Posterior vena cava (tissue), 2 donors: ENCODE measurements around the gene KIF6. TPM values are rescaled to one million over a fixed set of nuclear protein-coding genes. Genes with fewer than 3 reads are reported as not detected.
A peak's percentile ranks its signal among the peaks of the same experiment; 100 is the strongest.

Experiments
- DNase-seq: peaks from one replicate; pipeline ENCODE4 v3.0.0-alpha.2; 2020; ENCODE audit warnings: low spot score
- intact Hi-C, 2 donors: fragments of 100-400 bp; cut with DNase I; formaldehyde crosslinking; loops; one replicate each; pipeline versions ENCODE4 v1.14.1 to v1.14.2; 2022 to 2023
- total RNA-seq, 2 donors: library from RNA; stranded (reverse); fragmentation: NEBNext Ultra II Directional; extraction: Animal tissue kit (Norgen Biotek cat#: 25700); gene quantifications; one replicate each; pipeline ENCODE4 v1.2.1, GENCODE V29; 2021
- donor health status: DM: yes; HTN: yes; CAD: no.
- donor health status: DM: yes; HTN: yes; CAD: no.

KIF6 gene
- total RNA-seq, 2 donors from 2014 or later = 0.14 to 0.46 TPM

DNA sequence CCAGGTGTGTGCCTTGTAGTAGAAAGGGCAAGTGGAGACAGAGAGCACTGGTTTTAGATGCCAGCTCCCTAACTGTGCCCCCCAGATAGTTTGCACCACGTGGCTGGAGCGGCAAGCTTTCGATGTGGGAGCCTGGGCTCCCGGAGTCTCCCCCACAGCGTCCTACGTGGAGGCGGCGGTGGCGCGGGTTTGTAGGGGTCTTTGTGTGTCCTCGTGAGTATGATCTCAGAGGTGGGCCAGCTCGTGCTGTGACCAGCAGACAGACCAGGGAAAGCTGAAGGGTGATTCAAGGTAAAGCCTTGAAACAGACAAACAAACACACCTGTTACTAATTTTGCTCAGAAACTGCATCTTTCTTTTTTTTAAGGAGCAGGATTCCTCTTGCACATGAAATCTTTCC is 397.1 kb downstream of the KIF6 start:
- no peak for DNase-seq
- intact Hi-C loops = no loop called here

DNA sequence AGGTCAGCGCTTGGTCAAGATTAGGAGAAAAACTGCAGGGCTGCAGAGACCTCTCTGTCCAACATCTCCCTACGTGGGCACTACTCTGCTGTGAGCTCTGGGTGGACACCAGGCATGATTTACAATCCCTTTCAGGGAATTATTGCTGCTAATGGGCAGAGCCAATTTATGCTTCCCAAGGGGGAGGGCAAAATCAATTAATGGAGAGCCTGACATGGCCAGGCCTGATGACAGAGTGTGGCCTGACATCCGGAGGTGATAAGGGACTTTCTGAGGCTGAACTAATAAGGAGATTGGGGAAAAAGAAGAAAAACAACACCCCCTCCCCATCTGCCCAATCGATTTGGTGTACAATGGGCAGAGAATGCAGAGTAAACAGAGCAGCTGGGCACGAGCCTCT is 397.7 kb downstream of the KIF6 start:
- no peak for DNase-seq
- intact Hi-C loops = no loop called here

DNA sequence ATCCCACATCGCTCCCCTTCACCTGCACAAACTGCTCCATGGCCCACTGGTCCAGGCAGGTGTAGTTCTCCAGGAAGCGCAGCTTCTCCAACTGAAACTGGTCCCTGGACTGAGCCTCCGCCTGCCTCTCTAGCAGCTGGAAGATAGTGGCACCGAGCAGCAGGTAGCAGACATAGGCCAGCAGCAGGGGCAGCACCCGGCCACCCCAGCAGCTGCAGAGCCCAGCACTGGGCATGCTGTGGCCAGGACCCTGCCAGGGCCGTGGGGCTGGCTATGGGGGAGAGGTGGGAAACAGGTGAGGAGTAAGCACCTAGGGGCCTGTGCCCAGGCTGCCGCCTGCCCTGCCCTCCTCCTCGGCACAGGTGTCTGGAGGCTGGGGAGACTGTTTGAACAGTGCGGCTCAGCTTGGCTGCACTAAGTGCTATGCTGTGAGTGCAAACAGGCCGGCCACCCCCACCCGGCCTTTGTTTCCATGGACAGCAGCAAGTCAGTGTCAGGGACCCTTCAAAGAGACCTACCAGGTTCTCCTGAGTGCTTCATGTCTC is 402.8 kb downstream of the KIF6 start, which contains the start of gene KCNK16:
Gene KCNK16 (minus strand): TSS at position 397 of the 545 bp plus-strand sequence. CDS start 162 bp downstream, at position 235.
- intact Hi-C loops = no loop called here
- DNase-seq = no peak

DNA sequence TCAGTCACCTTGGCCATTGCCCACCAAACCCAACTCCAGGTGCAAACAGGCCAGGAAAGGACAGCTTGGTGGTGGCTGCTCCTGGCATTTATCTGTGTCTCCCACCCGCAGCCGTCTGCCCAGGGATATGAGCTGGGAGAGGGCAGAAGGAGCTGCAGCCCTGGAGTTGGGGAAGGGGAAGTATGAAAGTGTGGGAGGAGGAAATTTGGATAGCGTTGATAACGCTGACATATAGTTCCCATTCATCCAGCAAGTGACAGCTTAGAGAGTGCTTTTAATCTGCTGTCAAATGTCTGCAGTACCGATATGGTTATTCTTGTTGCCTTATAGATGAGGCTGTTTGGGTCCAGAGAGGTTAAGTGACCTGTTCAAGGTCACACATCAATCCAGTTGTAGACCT is 403.4 kb downstream of the KIF6 start:
- intact Hi-C loops = no loop called here

DNA sequence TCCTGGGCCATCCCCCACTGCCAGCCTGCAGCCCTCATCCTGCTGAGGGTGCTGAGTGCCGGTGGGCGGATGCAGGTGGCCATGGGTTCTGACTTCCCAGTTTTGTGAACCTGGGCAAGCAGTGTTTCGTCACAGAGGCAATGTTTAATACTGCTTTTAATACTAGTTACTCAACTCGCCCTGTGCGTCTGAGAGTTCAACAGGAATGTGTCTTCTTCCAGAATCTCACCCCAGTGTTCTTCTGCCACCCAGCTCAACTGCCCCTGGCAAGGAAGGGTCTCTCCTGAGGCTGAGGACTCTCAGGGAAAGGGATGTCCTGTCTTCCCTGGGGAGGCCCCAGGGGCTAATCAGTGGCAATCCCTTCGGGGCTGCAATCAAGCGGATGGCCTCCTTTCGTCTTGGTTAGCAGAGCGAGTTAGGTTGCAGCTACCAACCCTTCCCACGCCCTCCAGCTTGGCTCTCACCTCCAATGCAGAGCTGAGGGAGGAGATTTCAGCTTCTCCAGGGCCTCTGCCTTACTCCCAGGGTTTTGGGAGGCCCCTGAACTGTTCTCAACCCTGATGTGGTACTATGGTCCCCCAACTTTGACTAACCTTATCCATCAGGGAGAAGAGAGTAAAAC is 404.7 kb downstream of the KIF6 start:
- intact Hi-C loops = no loop called here
- no peak for DNase-seq

More for the DNA sequence above, 403.4 kb downstream of the KIF6 start:
- no peak for DNase-seq

DNA sequence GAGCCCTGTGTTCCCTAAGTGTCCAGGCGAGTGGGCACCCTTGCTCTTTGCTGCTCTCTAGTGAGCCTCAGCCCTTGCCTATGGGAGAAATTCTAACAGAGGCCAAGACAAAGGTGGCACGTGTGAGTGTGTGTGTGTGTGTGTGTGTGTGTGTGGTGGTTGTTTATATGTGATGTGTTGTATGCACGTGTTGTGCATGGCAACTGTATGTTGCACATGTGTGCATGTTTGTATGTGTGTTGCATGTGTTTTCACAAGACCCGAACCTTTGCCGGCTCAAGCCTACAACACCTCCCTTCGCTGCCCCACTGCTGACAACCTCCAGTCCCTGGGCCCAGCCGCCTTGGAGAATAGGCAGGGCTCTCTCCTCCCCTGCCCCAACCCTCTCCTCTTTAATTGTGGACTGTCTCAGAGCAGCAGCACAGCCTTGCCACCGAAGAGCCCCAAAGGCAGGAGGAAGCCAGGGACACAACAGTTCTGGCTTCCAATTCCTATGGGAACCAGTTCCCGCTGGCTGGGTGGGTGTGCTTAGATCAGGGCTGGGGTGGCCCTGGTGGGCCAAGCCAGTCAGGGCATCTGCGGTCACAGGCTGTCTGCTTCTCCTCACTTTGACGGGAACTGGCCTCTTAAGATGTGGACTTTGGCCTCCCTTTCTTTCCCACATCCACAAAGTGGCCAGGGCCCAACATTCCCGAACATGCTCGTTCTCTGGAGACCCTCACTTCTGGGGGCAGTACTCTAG is 405.4 kb downstream of the KIF6 start:
- no peak for DNase-seq
- intact Hi-C loops = no loop called here

DNA sequence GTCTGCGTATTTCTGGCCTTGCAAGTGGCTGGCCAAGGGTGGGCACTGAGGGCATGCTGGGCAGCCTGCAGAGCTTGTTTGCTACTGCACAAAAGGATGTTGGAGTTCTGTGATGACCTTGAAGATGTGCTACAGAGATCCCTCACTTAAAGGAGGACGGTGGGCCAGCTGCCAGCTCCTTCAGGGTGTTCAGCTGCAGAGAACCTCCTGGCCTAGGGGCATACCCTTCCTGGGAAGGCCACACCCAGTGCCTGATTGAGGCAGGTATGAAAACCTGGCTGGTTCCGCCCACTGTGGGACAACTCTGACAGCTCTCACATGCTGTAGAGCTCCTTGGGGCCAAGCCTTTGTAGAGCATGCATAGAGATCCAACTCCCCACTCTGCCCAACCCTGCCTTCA is 408.0 kb downstream of the KIF6 start:
- DNase-seq = no peak
- intact Hi-C loops = no loop called here

DNA sequence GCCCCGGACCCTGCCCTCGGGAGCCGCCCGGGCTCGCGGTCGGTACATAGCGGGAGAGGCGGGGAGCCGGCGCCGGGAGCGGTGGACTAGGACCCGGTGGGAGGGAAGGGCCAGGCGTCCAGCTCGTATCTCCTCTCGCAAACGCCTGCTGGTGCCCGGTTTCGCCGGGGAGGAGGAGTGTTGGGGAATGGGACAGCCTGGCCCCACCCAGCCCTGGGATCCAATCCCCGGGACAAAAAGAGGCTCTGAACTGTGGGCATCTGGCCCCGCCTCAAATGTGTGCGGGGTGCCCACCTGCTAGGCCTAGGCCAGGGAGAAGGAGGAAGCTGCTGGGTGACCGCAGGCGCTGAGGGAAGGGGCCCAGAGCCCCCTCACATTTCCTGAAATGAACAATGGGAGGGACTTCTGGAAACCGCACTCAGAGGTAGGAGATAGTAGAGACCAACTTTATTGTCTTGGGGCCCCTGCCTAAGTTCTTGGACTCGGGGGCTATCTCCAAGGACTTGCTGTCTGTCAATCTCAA is 410.9 kb downstream of the KIF6 start, which contains the start of gene KCNK17:
Gene KCNK17 (minus strand): TSS at position 147 of the 523 bp plus-strand sequence. CDS start 99 bp downstream, at position 48.
- intact Hi-C loops = no loop called here
- DNase-seq = no peak

DNA sequence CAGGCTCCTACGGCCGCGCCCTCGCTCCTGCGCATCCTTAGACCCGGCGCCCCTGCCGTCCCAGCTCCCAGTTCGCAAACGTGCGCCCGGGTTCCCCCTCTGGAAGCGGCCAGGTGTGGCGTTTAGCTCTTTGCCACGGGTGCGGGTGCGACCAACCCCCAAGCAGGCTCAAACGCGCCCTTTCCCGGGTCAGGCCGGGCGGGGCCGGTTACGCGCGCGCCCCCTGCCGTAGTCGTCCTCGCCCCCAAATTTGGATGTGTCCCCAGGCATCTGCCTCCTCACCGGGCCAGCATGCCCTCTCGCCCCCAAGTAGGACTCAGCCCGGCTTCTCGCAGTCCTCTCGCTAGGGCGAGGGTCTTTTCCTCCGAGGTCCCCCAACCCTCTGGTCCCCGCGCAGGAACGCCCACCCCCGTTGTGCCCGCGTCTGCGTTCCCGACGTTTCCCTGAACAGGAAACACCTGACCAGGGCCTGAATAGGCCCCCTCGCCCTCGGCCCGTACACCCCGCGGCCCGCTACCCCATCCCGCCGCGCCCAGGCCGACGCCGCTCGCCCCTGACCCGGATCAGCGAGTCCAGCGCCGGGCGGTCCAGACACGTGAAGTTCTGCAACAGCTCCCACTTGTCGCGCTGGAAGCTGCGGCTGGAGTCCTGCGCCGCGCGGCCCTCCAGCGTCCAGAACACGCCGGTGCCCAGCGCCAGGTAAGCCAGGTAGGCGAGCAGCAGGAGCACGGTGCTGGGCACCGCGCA is 411.5 kb downstream of the KIF6 start:
- no peak for DNase-seq
- intact Hi-C loops = no loop called here

DNA sequence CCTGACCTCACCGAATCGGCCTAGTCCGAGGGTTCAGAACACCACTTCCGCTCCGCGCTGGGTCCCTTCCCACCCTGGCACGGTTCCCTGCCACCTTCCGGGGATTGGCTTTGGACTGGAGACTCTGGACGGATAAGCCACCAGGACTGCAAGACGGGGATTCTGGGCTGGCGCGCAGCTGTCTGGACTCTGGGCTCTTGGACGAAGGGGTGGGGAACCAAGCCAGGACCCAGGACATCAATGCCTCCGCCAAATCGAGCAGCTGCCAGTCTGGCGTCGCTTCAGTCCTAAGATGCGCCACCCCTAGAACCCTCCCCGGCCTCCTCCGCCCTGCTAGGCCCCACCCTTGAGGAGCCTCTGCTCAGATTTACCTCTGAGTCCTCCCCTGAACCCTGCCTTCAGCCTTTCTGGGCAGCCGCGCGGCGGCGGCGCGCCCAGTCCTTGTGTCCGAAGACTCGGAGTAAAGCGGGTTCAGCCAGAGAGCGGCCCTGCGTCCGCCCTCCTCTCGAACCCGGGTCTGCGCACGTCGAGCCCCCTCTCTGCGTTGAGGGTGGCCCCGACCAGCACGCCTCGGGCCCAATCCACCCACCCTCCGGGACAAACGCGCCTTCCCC is 412.2 kb downstream of the KIF6 start:
- intact Hi-C loops = no loop called here
- no peak for DNase-seq

DNA sequence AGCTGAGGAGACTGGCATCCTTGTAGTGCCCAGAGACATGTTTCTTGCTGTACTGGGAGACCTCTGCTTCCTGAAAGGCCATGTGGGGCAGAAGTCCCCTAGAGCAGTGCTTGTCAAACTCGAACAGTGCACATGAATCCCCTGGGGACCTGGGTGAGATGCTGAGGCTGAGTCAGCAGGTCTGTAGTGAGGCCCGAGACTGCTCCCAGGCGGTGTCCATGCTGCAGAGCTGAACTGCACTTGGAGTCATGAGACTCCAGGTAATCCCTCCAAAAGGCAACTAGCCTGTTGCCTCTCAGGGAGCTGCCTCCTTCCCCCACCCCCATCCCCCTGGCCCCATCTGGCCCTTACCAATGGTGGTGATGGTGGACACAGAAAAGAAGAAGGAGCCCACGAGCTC is 414.7 kb downstream of the KIF6 start:
- no peak for DNase-seq
- intact Hi-C loops = no loop called here

DNA sequence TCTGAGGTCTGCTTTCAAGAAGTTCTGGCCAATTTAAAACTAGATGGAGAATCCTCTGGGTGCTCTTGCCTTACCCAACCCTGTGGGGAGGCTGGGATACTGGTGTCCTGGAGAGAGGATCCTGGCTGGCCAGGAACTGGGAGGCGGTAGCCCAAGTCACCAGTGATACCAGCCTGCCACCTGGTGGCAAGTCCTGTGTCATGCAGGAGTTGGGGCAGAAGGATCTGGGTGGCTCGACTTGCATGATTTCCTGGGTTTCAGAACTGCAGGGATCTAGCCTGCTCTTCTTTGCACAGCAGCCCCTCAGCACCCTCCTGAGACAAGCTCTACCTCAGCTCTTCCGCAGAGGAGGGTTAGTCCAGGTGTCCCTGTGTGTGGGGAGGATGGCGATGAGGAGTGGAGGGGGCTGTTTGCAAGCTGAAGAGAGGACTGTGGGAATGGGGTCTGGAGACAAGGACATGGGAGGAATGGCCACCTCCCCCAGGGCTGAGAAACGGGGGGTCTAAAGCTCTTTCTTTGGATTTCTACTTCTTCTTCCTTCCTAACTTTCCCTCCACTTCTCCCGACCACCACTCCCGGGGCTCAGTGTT is 415.2 kb downstream of the KIF6 start:
- intact Hi-C loops = no loop called here

DNA sequence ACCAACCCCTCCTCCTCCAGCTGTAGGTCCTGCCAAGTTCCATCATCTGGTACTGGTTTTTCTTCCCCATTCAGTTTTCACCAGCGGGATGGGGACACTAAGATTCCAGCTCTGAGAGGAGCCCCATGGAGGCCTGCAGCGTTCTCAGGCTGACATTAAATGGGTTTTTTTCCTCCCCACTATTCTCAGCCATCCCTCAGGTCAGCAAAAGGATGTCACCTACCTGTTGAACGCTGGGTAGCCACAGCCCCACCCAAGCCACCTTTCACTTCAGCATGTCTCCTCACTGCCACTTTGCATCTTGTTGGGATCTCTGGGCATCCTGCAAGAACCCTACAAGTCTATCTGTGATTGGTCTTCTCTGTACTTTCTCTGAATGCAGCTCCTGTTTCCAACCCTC is 417.7 kb downstream of the KIF6 start:
- no peak for DNase-seq
- intact Hi-C loops = no loop called here

More for the DNA sequence above, 415.2 kb downstream of the KIF6 start:
- peak; percentile 89 for DNase-seq

DNA sequence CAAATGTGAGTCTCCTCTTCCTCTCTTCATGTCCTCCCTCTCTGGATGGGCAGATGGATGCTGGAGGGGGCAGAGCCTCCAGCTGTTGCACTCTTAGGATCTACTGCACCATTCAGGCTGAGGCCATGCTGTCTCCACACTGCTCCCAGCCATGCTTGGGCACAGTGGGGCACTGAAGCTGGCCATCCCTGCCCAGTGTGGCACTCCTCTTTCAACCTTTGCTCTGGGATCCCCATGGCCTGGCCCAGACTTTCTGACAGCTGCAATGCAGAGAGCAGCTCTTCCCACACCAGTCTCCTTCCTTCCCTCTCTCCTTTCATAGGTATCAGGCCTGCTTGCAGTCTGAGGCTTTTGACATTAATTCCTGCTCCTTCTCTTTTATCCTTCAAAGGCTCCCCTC is 420.3 kb downstream of the KIF6 start:
- no peak for DNase-seq
- intact Hi-C loops = loop anchor here in 1 of 2 donors (2.0 kb wide), 1 partner anchor 136 kb away; no protein-coding TSS in a partner anchor

DNA sequence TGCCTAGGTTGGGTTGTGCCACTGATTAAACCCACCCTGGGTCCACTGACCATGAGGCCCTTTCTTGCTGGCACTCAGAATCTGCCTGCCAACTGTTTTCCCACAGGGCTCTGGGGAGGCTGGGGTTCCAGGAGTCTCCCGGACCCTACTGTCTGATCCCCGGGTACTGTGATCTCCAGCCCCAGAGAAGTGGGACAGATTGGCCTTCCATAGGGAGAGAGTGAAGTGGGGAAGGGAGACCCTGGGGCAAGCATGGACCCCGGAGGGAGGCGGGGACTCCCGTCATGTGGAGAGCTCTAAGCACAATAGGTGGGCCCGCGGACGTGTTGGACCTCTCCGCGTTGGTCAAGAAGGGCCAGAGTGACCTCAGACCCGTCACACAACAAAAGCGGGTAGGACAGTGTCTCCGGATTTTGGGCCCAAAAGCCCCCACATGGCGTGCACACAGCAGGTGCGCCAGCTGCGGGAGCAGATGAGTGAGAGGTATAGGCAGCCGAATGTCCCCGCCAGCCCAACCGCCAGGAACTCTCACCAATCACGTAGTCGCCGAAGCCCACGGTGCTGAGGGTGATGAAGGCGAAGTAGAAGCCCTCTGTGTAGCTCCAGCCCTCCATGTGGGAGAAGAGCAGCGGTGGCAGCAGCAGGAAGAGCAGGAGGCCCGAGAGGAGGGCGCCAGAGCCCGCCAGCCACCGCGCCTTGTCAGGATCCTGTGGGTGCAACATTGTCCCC is 421.6 kb downstream of the KIF6 start:
- intact Hi-C loops = loop anchor here (2.0 kb wide), 2 partner anchors 135 to 137 kb away; no protein-coding TSS in a partner anchor
- DNase-seq = no peak

DNA sequence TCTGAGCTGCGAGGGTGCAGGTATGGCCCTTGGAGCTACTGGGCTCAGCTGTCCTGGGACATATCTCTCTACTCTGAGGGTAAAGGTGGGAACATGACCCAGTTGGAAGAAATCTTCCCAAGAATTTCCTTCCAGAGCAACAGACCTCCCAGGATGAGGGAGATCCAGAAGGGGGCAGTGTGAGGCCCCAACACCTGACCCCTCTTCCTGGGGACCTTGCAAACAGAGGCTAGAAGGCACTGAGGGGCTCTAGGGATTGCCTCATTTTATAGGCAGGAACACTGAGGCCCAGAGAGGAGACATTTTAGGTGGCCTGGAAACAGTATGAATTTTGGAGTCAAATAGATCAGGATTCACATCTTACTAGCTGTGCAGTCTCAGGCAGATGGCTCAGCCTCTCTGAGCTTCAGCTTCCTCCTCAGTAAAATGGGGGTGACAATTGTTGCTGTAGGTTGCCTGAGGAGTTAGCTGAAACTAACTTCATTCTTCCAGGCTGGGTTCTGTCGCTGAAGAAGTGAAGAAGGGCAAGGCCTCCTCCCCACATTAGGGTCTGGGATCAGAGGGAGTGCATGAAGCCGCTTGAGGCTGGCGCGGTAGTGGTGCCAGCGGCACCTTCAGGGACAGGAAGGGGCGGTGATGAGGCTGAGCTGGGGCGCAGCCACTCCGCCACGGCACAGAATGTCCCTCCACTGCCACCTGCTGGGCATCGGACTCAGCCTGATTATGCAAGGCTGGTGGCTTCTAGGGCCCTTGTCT is 422.4 kb downstream of the KIF6 start:
- intact Hi-C loops = loop anchor here in 1 of 2 donors (2.0 kb wide), 1 partner anchor 136 kb away; no protein-coding TSS in a partner anchor
- DNase-seq = peak; percentile 96

DNA sequence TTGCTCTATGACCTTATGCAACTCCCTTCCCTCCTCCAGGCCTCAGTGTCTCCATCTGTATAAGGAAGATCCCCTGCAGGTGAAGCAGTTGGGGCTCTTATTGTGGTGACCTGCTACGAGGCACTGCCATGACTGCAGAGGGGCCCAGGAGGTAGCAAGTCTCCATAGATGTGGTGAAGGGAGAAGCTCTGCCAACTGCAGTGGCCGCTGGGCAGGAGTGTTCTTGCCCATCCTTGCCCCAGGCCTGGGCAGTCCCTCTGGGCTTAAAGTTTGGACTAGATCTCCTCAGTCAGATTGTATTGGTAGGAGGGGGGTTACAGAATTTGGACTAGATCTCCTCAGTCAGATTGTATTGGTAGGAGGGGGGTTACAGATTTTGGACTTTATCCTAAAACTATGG is 423.2 kb downstream of the KIF6 start:
- intact Hi-C loops = loop anchor here in 1 of 2 donors (2.0 kb wide), 1 partner anchor 135 kb away; no protein-coding TSS in a partner anchor

More for the DNA sequence above, 423.2 kb downstream of the KIF6 start:
- DNase-seq = no peak
